Measurements from ENCODE around the gene LILRB3. TPM values are rescaled to one million over a fixed set of nuclear protein-coding genes. Genes with fewer than 3 reads are reported as not detected.

Gene LILRB3
- total and polyA plus RNA-seq, 2 experiments from 2014 or later, result not detected

DNA sequence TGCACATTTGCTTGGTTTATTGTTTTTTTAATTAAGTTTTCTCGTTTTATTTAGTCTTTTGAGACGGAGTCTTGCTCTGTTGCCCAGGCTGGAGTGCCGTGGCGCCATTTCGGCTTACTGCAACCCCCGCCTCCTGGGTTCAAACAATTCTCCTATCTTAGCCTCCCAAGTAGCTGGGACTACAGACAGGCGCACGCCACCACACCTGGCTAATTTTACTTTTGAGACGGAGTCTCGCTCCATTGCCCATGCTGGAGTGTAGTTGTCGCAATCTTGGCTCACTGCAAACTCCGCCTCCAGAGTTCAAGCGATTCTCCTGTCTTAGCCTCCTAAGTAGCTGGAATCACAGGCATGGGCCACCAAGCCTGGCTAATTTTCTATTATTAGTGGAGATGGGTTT is 20.8 kb downstream of the LILRB3 start:
- Histone ChIP-seq H3F3A (replicated peaks; ENCODE audit: low read depth) (peaks cover 58% of the 10 kb centered on the region), H2AFZ (no peak overlapping the region), H3K79me2 (replicated peaks; ENCODE audit: insufficient read depth) (peaks cover 65% of the 10 kb centered on the region), H3K4me2 (peak overlapping the region; percentile 100), H3K36me3 (ENCODE audit: insufficient read depth) (peaks cover 60% of the 10 kb centered on the region), H3K27ac (ENCODE audit: low read depth) (peak overlapping the region; percentile 60), H3K4me3 (peak overlapping the region; percentile 89), H3K27me3 (ENCODE audit: insufficient read depth) (no peaks in the 10 kb centered on the region), H3K9me2 (ENCODE audit: insufficient read depth) (no peaks in the 10 kb centered on the region), H3K4me1 (ENCODE audit: insufficient read depth) (peaks cover 40% of the 10 kb centered on the region), H4K20me1 (replicated peaks; ENCODE audit: insufficient read depth) (peaks cover 61% of the 10 kb centered on the region)
- H3K27me3 Mint-ChIP-seq (ENCODE audit: insufficient read depth, low read depth, poor library complexity), result peaks cover 42% of the 10 kb centered on the region
- no peak for DNase-seq (ENCODE audit: low spot score)
- peaks cover 67% of the 10 kb centered on the region for H3K36me3 Mint-ChIP-seq (ENCODE audit: low read depth)
- peak overlapping the region; percentile 96 for H3K4me3 Mint-ChIP-seq
- H3K4me1 Mint-ChIP-seq, result peaks cover 44% of the 10 kb centered on the region
- TF ChIP-seq ZNF331 (CRISPR knock-in tag; IDR thresholded peaks at IDR 0.05; ENCODE audit: low read depth) (no peak), POLR2AphosphoS5 (IDR thresholded peaks at IDR 0.05; ENCODE audit: low read depth) (no peak), EZH2 (IDR thresholded peaks at IDR 0.05; ENCODE audit: low read depth, unreplicated experiment) (no peak)
- TF ChIP-seq, protein P1, sequence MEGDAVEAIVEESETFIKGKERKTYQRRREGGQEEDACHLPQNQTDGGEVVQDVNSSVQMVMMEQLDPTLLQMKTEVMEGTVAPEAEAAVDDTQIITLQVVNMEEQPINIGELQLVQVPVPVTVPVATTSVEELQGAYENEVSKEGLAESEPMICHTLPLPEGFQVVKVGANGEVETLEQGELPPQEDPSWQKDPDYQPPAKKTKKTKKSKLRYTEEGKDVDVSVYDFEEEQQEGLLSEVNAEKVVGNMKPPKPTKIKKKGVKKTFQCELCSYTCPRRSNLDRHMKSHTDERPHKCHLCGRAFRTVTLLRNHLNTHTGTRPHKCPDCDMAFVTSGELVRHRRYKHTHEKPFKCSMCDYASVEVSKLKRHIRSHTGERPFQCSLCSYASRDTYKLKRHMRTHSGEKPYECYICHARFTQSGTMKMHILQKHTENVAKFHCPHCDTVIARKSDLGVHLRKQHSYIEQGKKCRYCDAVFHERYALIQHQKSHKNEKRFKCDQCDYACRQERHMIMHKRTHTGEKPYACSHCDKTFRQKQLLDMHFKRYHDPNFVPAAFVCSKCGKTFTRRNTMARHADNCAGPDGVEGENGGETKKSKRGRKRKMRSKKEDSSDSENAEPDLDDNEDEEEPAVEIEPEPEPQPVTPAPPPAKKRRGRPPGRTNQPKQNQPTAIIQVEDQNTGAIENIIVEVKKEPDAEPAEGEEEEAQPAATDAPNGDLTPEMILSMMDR (conservative IDR thresholded peaks at IDR 0.05; ENCODE audit: low read depth in 2 of 2), result no peak
- TF ChIP-seq, protein P2, sequence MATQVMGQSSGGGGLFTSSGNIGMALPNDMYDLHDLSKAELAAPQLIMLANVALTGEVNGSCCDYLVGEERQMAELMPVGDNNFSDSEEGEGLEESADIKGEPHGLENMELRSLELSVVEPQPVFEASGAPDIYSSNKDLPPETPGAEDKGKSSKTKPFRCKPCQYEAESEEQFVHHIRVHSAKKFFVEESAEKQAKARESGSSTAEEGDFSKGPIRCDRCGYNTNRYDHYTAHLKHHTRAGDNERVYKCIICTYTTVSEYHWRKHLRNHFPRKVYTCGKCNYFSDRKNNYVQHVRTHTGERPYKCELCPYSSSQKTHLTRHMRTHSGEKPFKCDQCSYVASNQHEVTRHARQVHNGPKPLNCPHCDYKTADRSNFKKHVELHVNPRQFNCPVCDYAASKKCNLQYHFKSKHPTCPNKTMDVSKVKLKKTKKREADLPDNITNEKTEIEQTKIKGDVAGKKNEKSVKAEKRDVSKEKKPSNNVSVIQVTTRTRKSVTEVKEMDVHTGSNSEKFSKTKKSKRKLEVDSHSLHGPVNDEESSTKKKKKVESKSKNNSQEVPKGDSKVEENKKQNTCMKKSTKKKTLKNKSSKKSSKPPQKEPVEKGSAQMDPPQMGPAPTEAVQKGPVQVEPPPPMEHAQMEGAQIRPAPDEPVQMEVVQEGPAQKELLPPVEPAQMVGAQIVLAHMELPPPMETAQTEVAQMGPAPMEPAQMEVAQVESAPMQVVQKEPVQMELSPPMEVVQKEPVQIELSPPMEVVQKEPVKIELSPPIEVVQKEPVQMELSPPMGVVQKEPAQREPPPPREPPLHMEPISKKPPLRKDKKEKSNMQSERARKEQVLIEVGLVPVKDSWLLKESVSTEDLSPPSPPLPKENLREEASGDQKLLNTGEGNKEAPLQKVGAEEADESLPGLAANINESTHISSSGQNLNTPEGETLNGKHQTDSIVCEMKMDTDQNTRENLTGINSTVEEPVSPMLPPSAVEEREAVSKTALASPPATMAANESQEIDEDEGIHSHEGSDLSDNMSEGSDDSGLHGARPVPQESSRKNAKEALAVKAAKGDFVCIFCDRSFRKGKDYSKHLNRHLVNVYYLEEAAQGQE (IDR thresholded peaks at IDR 0.05; ENCODE audit: unreplicated experiment), result no peak
- H3K27ac Mint-ChIP-seq, result peak overlapping the region; percentile 100
- no peak for ATAC-seq
- peaks cover 4% of the 10 kb centered on the region for H3K9me3 Mint-ChIP-seq

DNA sequence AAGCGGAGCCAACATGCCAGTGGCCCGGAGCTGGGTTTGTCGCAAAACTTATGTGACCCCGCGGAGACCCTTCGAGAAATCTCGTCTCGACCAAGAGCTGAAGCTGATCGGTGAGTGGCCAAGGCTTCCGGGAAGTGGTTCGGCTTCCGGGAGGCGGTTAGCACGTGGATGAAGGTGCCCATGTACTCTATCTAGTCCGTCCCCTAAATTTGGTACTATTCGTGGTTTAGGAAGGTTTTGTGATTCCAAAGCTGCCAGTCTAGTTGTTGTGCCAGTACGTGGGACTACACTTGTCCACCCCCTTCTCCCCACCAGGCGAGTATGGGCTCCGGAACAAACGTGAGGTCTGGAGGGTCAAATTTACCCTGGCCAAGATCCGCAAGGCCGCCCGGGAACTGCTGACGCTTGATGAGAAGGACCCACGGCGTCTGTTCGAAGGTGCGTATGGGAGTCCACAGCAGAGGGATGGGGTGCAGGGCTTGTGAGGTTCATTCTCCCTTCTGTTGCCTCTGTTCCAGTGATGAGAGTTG is 21.6 kb downstream of the LILRB3 start:
- peaks cover 59% of the 10 kb centered on the region for H3K36me3 Mint-ChIP-seq (ENCODE audit: low read depth)
- TF ChIP-seq POLR2AphosphoS5 (IDR thresholded peaks at IDR 0.05; ENCODE audit: low read depth) (no peak), STAT1 (IDR thresholded peaks at IDR 0.05; ENCODE audit: unreplicated experiment) (no peak), EZH2 (IDR thresholded peaks at IDR 0.05; ENCODE audit: low read depth, unreplicated experiment) (no peak), JUNB (IDR thresholded peaks at IDR 0.05; ENCODE audit: unreplicated experiment) (no peak), ZNF331 (CRISPR knock-in tag; IDR thresholded peaks at IDR 0.05; ENCODE audit: low read depth) (no peak), ZNF114 (CRISPR knock-in tag; IDR thresholded peaks at IDR 0.05) (no peak), CREB1 (CRISPR knock-in tag; IDR thresholded peaks at IDR 0.05; ENCODE audit: low read depth) (no peak), NANOG (IDR thresholded peaks at IDR 0.05; ENCODE audit: borderline replicate concordance) (no peak)
- TF ChIP-seq, protein P1 (conservative IDR thresholded peaks at IDR 0.05; ENCODE audit: low read depth in 2 of 2), result no peak
- peak overlapping the region; percentile 100 for H3K27ac Mint-ChIP-seq
- H3K27me3 Mint-ChIP-seq (ENCODE audit: insufficient read depth, low read depth, poor library complexity), result peaks cover 35% of the 10 kb centered on the region
- Histone ChIP-seq H3K4me1 (ENCODE audit: insufficient read depth) (peaks cover 40% of the 10 kb centered on the region), H2AFZ (no peak overlapping the region), H3F3A (replicated peaks; ENCODE audit: low read depth) (peaks cover 50% of the 10 kb centered on the region), H3K9me2 (ENCODE audit: insufficient read depth) (no peaks in the 10 kb centered on the region), H3K79me2 (replicated peaks; ENCODE audit: insufficient read depth) (peaks cover 59% of the 10 kb centered on the region), H3K4me2 (peak overlapping the region; percentile 100), H4K20me1 (replicated peaks; ENCODE audit: insufficient read depth) (peaks cover 56% of the 10 kb centered on the region), H3K36me3 (ENCODE audit: insufficient read depth) (peaks cover 54% of the 10 kb centered on the region), H3K4me3 (peak overlapping the region; percentile 89), H3K27me3 (ENCODE audit: insufficient read depth) (no peaks in the 10 kb centered on the region), H3K27ac (ENCODE audit: low read depth) (peak overlapping the region; percentile 60)
- H3K4me1 Mint-ChIP-seq, result peaks cover 38% of the 10 kb centered on the region
- H3K4me3 Mint-ChIP-seq, result peak overlapping the region; percentile 96
- DNase-seq (ENCODE audit: low spot score) (no peak), ATAC-seq (no peak)
- peaks cover 4% of the 10 kb centered on the region for H3K9me3 Mint-ChIP-seq

All from GM23338 (cell line).